ENCODE measurements around the gene STARD10. TPM values are rescaled to one million over a fixed set of nuclear protein-coding genes. Genes with fewer than 3 reads are reported as not detected.

Gene STARD10
- total and polyA plus RNA-seq, 2 of the 8 experiments (the other 6 are each of a cell fraction or from before 2014, with no cell fraction given) = 23.7 to 35.7 TPM

DNA sequence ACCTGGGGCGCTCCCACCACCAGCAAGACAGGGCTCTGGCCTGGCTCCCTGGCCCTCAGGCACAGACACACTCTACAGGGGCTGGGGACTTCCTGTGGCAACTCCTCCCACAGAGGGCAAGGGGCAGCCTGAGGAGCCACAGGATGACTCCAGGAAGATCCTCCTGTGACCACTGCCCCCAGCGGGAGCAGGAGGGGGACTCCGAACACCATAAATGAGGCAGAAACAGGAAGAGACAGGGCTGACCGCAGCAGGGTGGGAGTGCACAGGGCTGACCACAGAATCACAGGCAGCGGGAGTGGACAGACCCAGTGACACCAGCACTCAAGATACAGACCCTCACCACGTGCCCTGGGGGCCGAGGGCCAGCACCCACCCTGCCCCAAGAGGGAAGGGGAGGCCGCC is 52.4 kb downstream of the STARD10 start:
- Histone ChIP-seq H3K79me2 (ENCODE audit: control insufficient read depth in 1 of 2, insufficient read depth in 2 of 2, low read length in 2 of 2) (peaks cover 4 to 62% of the 10 kb centered on the region in 2 experiments; a peak in 3 of 4 replicates), H3K18ac (ENCODE audit: extremely low read depth, low read length) (peak overlapping the region; percentile 56; the same call in 1 of the 2 replicates), H3K23me2 (ENCODE audit: low read depth, low read length) (no peaks in the 10 kb centered on the region), H2BK20ac (ENCODE audit: low read length) (0 out of 2 replicates have a peak overlapping the region, but pooled peaks have one; percentile 48), H2BK15ac (ENCODE audit: low read length) (peak overlapping the region; percentile 88; the same call in 1 of the 2 replicates), H3K4me2 (ENCODE audit: insufficient read depth in 1 of 2, low read depth in 2 of 2, low read length in 2 of 2) (peak overlapping the region in 1 of 2 experiments; percentile 29; a peak in 1 of 4 replicates), H3K4me1 (replicated peaks in 1 of 4; ENCODE audit: control insufficient read depth in 3 of 4, insufficient read depth in 4 of 4, low read length in 3 of 4) (peaks cover 8 to 29% (median 19%) of the 10 kb centered on the region in 4 experiments), H2BK12ac (ENCODE audit: low read depth, low read length) (0 out of 2 replicates have a peak overlapping the region, but pooled peaks have one; percentile 68), H4K91ac (replicated peaks; ENCODE audit: insufficient read length, low read length) (peak overlapping the region; percentile 48), H3K9me3 (ENCODE audit: insufficient read depth in 2 of 2, low read depth in 1 of 2, low read length in 1 of 2) (no peaks in the 10 kb centered on the region), H2AK5ac (ENCODE audit: low read depth, low read length) (no peak overlapping the region), H3K9ac (replicated peaks in 1 of 4; ENCODE audit: extremely low read depth in 1 of 4, low read depth in 3 of 4, low read length in 3 of 4) (no peak overlapping the region; a peak in 1 of 7 replicates), H3K27me3 (replicated peaks in 1 of 4; ENCODE audit: control insufficient read depth in 3 of 4, extremely low read depth in 1 of 4, insufficient read depth in 3 of 4, low read length in 3 of 4) (no peaks in the 10 kb centered on the region), H3K23ac (ENCODE audit: insufficient read length) (no peak overlapping the region), H2BK120ac (replicated peaks; ENCODE audit: low read depth, low read length) (no peak overlapping the region), H4K8ac (ENCODE audit: extremely low read depth, insufficient read depth, low read length) (no peak overlapping the region), H3K27ac (ENCODE audit: low read depth, low read length) (peak overlapping the region; percentile 46; the same call in 1 of the 2 replicates), H3K56ac (replicated peaks; ENCODE audit: insufficient read length, low read depth, low read length) (no peak overlapping the region), H3K4me3 (ENCODE audit: extremely low read depth in 1 of 4, insufficient read depth in 2 of 4, low read depth in 3 of 4, low read length in 4 of 4) (no peak overlapping the region; a peak in 1 of 8 replicates), H4K5ac (ENCODE audit: insufficient read length, low read depth, low read length) (no peak overlapping the region), H3K79me1 (ENCODE audit: low read depth, low read length) (peaks cover 22% of the 10 kb centered on the region), H2AFZ (ENCODE audit: low read length) (no peak overlapping the region), H3K4ac (replicated peaks; ENCODE audit: insufficient read length, low read depth, low read length) (no peak overlapping the region), H4K20me1 (replicated peaks in 1 of 2; ENCODE audit: control insufficient read depth in 1 of 2, insufficient read depth in 2 of 2, low read length in 2 of 2) (peaks cover 18 to 42% of the 10 kb centered on the region in 2 experiments), H2BK5ac (ENCODE audit: low read depth, low read length) (peak overlapping the region; percentile 95), H3K14ac (ENCODE audit: insufficient read length) (no peak overlapping the region), H3K36me3 (ENCODE audit: control insufficient read depth in 2 of 4, insufficient read depth in 4 of 4, low read length in 3 of 4) (peaks cover 0 to 3% (median 0%) of the 10 kb centered on the region in 4 experiments; a peak in 1 of 8 replicates)
- POLR2A ChIA-PET (ENCODE audit: partially characterized antibody) = interaction anchor here (0.8 to 1.7 kb wide), 5 partner anchors 8 to 42 kb away, joined by 3 to 6 read pairs (median 3); no protein-coding TSS in a partner anchor
- FAIRE-seq (no peak), DNase-seq (ENCODE audit: low read depth in 1 of 2, low spot score in 2 of 2) (peak in 1 of 2 experiments; percentile 54)
- 72% methylated on average over 8 of the region's 8 CpGs; no CpG with 5 or more reads in 1 of the 2 experiments for WGBS, 2 experiments (ENCODE audit: extremely low coverage in 1 of 2, insufficient coverage in 1 of 2, insufficient read length in 1 of 2, insufficient replicate concordance in 2 of 2, low coverage in 1 of 2, low lambda C conversion rate in 2 of 2, missing lambda C conversion rate in 1 of 2)
- CTCF ChIA-PET (ENCODE audit: partially characterized antibody) = interaction anchor here (0.6 to 4.5 kb wide), 12 partner anchors 9 to 72 kb away, joined by 3 to 18 read pairs (median 3); partner anchors contain the start of gene STARD10
- TF ChIP-seq RBBP5 (IDR thresholded peaks at IDR 0.05; ENCODE audit: borderline replicate concordance, low read depth, low read length) (no peak), SIX5 (IDR thresholded peaks at IDR 0.05; ENCODE audit: low read depth, low read length) (no peak), SIN3A (conservative IDR thresholded peaks at IDR 0.05 in 1 of 2, IDR thresholded peaks at IDR 0.05 in 1 of 2; ENCODE audit: low read depth in 1 of 2, low read length in 2 of 2) (no peak), BACH1 (IDR thresholded peaks at IDR 0.05; ENCODE audit: low read length) (no peak), SUZ12 (IDR thresholded peaks at IDR 0.05; ENCODE audit: low read length) (no peak), GABPA (IDR thresholded peaks at IDR 0.05; ENCODE audit: borderline replicate concordance, insufficient read depth, low read length) (no peak)

Data from H1 (cell line).